AG08395 (cell line): ENCODE data around the gene ANO1.
"Not testable (repeated sequence)": the region's sequence is repeated elsewhere in the genome, so short reads cannot be mapped to it uniquely, and the experiment has no call there.

Experiments
- DNase-seq: peaks from one replicate; pipeline ENCODE4 v3.0.0; 2012; ENCODE audit warnings: mixed read lengths, low spot score

ANO1 gene

GRCh38 chr11:70192666-70193410, 114.7 kb downstream of the ANO1 start:
- DNase-seq, result no peak

- no peak for DNase-seq
These were observed 115.5 kb downstream of the ANO1 start for GRCh38 chr11:70193411-70194292.

DNA sequence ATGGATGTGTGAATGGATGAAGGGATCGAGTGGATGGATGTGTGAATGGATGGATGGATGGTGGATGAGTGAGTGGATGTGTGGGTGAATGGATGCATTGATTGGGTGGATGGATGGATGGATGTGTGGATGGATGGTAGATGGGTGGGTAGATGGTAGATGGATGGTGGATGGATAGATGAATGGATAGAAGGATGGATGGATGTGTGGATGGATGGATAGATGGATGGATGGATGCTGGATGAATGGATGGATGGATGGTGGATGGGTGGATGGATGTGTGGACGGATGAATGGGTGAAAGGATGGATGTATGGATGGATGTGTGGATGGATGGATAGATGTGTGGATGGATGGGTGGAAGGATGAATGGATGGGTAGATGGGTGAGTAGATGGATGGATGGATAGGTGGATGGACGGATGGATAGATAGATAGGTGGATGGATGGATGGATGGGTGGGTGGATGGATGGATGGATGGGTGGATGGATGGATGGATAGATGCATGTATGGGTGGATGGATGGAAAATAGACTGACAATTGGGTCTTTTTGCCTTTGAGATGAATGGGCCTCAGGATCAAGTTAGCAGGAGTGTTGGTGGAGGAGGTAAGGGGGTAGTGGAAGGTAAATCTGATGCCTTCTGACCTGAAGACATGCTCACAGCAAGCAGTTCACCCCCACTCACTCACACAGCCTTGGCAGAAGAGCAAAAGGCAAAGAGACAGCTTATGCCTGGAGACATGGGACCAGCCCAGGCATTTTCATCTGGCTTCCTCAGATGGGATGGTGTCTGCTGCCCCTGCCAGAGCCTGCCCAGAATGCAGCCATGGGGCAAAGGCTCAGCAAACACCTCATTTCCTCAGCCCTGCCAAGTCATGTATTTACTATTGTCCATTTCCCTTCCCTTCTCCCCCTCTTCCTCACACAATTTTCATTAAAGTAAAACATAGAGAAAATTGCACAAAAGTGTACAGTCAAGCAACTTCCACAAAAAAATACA, 117.0 kb downstream of the ANO1 start:
- DNase-seq, result no peak

GRCh38 chr11:70200212-70200844, 122.2 kb downstream of the ANO1 start:
- no peak for DNase-seq

DNA sequence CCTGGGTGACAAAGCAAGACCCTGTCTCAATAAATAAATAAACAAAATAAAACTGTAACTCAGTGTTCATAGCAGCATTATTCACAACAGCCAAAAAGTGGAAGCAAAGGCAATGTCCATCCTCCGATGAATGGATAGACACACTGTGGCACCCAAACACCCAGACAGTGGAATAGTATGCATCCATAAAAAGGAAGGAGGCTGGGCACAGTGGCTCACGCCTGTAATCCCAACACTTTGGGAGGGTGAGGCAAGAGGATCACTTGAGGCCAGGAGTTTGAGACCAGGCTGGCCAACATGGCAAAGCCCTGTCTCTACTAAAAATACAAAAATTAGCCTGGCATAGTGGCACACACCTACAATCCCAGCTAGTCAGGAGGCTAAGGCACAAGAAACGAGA, 122.9 kb downstream of the ANO1 start:
- not testable (repeated sequence) for DNase-seq

GRCh38 chr11:70201882-70202861, 124.1 kb downstream of the ANO1 start:
- no peak for DNase-seq

GRCh38 chr11:70202920-70203750, 125.0 kb downstream of the ANO1 start, which contains the start of gene FADD:
FADD (plus strand) TSS chr11:70203296; CDS start chr11:70203460, 164 bp downstream.
- peak; percentile 97 for DNase-seq

DNA sequence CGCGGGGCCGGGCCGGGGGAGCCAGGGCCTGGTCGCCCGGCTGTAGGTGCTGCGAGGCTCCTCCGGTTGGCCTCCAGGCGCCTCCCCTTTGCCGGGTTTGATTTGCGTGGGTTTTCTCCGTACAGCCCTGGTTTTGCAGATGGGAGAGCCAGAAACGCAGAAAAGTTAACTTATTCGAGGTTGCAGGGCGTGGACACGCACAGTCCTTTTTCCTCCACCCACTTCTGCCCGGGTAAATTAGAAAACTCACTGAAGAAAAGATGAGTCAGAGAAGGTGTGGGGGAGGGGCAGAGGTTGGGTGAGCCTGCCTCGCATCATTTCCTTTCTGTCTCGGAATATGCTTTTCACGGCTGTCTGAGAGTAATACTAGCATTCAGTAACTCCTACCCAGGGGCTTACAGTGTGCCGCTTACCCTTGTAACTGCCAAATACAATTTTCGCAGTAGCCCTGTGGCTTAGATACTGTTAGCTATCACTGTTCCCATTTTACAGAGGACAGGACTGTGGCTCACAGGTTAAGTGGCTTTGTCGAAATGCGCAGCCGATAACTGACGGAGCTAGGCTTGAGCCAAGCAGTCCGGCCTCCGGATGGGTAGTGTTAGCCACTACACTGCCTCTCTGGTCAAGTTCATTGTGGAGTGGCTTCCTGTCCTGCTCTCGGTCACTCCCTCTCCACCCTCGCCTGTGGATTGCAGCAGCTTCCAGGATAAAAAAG, 125.8 kb downstream of the ANO1 start:
- DNase-seq, result peak; percentile 79

DNA sequence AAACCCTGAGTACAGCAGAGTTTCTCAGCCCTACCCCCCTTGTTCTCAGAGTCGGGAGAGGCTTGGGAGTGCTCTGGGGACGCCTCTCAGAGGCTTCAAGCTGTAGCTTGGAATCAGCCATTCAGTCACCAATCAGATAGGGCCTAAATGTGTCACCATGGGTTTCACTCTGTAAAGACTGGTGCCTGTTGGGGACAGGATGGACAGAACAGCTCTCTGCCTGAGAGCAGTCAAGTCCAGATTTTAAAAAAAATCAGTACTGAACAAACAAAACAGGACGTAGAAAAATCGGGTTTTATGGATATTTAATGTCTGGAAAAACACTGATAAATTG, 126.3 kb downstream of the ANO1 start:
- DNase-seq, result no peak

DNA sequence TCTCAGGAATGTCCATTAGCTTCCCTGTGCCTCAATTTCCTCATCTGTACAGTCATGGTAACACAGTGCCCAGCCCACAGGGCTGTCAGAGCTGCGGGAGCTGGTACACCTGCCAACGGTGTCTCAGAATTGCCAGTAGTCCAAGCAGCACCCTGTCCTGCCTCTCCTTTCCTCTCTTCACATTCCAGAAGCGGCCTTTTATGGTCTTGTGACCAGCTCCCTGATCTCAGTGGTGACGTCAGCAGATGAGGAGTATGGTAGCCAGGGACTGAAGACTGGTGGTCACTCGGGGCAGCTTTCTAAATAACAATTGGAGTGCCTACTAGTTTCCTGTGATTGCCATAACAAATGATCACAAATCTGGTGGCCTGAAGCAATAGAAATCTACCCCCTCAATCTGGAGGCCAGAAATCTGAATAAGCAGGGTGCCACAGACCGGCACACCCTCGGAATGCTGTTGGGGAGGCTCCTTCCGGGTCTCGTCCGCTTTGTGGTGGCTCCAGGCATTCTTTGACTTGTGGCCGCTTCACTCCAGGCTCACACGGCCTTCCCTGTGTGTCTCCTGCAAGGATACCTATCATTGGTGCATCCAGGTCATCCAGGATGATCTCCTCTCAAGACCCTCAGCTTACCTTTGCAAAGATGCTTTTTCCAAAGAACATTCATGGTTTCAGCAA, 127.1 kb downstream of the ANO1 start:
- DNase-seq, result no peak

DNA sequence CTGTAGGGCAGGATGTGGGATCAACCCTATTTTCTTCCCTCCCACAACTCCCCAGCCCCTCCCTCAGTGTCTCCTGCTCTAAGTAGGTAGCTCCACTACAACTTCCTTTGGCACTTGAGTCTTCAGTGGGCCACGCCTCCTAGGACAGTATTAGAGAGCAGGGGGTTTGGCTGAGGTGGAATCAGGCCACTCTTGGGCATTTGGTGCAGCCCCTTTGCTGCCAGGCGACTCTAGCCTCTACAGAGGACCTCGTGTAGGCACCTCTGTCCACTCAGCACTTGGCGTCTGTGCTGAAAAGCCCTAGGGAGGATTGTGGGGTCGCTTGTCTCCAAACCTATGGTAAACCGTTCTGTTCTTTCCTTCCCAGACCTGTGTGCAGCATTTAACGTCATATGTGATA, 127.6 kb downstream of the ANO1 start:
- DNase-seq, result no peak

DNA sequence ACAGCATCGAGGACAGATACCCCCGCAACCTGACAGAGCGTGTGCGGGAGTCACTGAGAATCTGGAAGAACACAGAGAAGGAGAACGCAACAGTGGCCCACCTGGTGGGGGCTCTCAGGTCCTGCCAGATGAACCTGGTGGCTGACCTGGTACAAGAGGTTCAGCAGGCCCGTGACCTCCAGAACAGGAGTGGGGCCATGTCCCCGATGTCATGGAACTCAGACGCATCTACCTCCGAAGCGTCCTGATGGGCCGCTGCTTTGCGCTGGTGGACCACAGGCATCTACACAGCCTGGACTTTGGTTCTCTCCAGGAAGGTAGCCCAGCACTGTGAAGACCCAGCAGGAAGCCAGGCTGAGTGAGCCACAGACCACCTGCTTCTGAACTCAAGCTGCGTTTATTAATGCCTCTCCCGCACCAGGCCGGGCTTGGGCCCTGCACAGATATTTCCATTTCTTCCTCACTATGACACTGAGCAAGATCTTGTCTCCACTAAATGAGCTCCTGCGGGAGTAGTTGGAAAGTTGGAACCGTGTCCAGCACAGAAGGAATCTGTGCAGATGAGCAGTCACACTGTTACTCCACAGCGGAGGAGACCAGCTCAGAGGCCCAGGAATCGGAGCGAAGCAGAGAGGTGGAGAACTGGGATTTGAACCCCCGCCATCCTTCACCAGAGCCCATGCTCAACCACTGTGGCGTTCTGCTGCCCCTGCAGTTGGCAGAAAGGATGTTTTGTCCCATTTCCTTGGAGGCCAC, 128.3 kb downstream of the ANO1 start:
- DNase-seq, result no peak

- no peak for DNase-seq
These were observed 128.9 kb downstream of the ANO1 start for GRCh38 chr11:70206982-70207376.

GRCh38 chr11:70207531-70208131, 129.5 kb downstream of the ANO1 start:
- no peak for DNase-seq

DNA sequence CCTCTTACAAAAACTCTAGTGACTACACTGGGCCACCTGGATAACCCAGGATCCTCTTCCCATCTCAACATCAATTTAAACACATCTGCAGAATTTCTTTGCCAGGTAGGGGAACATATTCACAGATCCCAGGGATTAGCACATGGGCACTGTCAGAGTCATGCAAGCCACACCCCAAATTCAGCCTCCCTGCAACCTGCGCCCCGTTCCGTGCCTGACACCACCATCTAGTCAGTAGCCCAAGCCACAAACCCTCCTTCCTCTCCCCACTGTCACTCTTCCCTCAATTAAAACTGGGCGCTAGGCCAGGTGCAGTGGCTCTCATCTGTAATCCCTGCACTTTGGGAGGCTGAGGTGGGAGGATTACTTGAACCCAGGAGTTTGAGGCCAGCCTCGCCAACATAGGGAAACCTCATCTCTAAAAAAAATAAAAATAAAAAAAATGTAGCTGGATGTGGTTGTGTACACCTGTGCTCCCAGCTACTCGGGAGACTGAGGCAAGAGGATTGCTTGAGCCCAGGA, 131.3 kb downstream of the ANO1 start:
- DNase-seq, result no peak

- peak; percentile 51 for DNase-seq
These were observed 132.0 kb downstream of the ANO1 start for GRCh38 chr11:70210051-70210501.

- no peak for DNase-seq
These were observed 132.4 kb downstream of the ANO1 start for GRCh38 chr11:70210530-70210929.
